Measurements from ENCODE around the gene CD19. TPM values are rescaled to one million over a fixed set of nuclear protein-coding genes. Genes with fewer than 3 reads are reported as not detected.

The CD19 gene
- total RNA-seq, 6 experiments from 2014 or later: not detected

- peak overlapping the region; percentile 96 for H3K4me3 Mint-ChIP-seq
- no peaks in the 10 kb centered on the region for H3K9me3 Mint-ChIP-seq
- peaks cover 2% of the 10 kb centered on the region; the same call in 1 of the 2 replicates for H3K36me3 Mint-ChIP-seq (ENCODE audit: low read depth)
- TF ChIP-seq CTCF (IDR thresholded peaks at IDR 0.05): no peak
- peaks cover 2% of the 10 kb centered on the region for H3K27me3 Mint-ChIP-seq (ENCODE audit: insufficient read depth)
- peaks cover 21% of the 10 kb centered on the region for H3K4me1 Mint-ChIP-seq (ENCODE audit: low read depth)
- DNase-seq: no peak
- peak overlapping the region; percentile 78 for H3K27ac Mint-ChIP-seq
Observed at GRCh38 chr16:28951410-28951943, 19.7 kb downstream of the CD19 start.

- Mint-ChIP-seq H3K9me3 (no peaks in the 10 kb centered on the region), H3K27me3 (ENCODE audit: insufficient read depth) (no peaks in the 10 kb centered on the region; the same call in 1 of the 2 replicates), H3K27ac (no peak overlapping the region), H3K36me3 (ENCODE audit: low read depth) (peaks cover 8% of the 10 kb centered on the region; the same call in 1 of the 2 replicates), H3K4me3 (no peak overlapping the region), H3K4me1 (ENCODE audit: low read depth) (no peaks in the 10 kb centered on the region)
- no peak for TF ChIP-seq CTCF (IDR thresholded peaks at IDR 0.05)
- DNase-seq: no peak
Observed at GRCh38 chr16:28958216-28958615, 26.4 kb downstream of the CD19 start.

- no peak overlapping the region for H3K27ac Mint-ChIP-seq
- no peak for DNase-seq
- no peak overlapping the region for H3K4me3 Mint-ChIP-seq
- H3K27me3 Mint-ChIP-seq (ENCODE audit: insufficient read depth): no peaks in the 10 kb centered on the region; the same call in 1 of the 2 replicates
- peaks cover 8% of the 10 kb centered on the region; the same call in 1 of the 2 replicates for H3K36me3 Mint-ChIP-seq (ENCODE audit: low read depth)
- no peaks in the 10 kb centered on the region for H3K9me3 Mint-ChIP-seq
- TF ChIP-seq CTCF (IDR thresholded peaks at IDR 0.05): no peak
- H3K4me1 Mint-ChIP-seq (ENCODE audit: low read depth): no peaks in the 10 kb centered on the region
Observed at GRCh38 chr16:28958836-28959235, 27.1 kb downstream of the CD19 start.

GRCh38 chr16:28964072-28964471 lies 32.3 kb downstream of the CD19 start:
- Mint-ChIP-seq H3K27me3 (ENCODE audit: insufficient read depth) (no peaks in the 10 kb centered on the region; the same call in 1 of the 2 replicates), H3K36me3 (ENCODE audit: low read depth) (peaks cover 3% of the 10 kb centered on the region; the same call in 1 of the 2 replicates), H3K27ac (no peak overlapping the region), H3K4me3 (no peak overlapping the region), H3K4me1 (ENCODE audit: low read depth) (no peaks in the 10 kb centered on the region), H3K9me3 (no peaks in the 10 kb centered on the region)
- TF ChIP-seq CTCF (IDR thresholded peaks at IDR 0.05): no peak
- DNase-seq: no peak

GRCh38 chr16:28964496-28964895 lies 32.7 kb downstream of the CD19 start:
- DNase-seq: no peak
- no peaks in the 10 kb centered on the region for H3K9me3 Mint-ChIP-seq
- H3K27me3 Mint-ChIP-seq (ENCODE audit: insufficient read depth): no peaks in the 10 kb centered on the region; the same call in 1 of the 2 replicates
- H3K4me1 Mint-ChIP-seq (ENCODE audit: low read depth): no peaks in the 10 kb centered on the region
- no peak for TF ChIP-seq CTCF (IDR thresholded peaks at IDR 0.05)
- H3K4me3 Mint-ChIP-seq: no peak overlapping the region
- H3K36me3 Mint-ChIP-seq (ENCODE audit: low read depth): no peaks in the 10 kb centered on the region; the same call in 1 of the 2 replicates
- no peak overlapping the region for H3K27ac Mint-ChIP-seq
